DMS153 treated with DMSO at 0.1 percent for 48 hours (cell line): Measurements from ENCODE around the gene STXBP1.

Experiments
- DNase-seq: peaks from one replicate; lab custom pipeline; 2025; ENCODE audit not compliant: unreplicated experiment; lab: John Stamatoyannopoulos, UW

The STXBP1 gene

DNA sequence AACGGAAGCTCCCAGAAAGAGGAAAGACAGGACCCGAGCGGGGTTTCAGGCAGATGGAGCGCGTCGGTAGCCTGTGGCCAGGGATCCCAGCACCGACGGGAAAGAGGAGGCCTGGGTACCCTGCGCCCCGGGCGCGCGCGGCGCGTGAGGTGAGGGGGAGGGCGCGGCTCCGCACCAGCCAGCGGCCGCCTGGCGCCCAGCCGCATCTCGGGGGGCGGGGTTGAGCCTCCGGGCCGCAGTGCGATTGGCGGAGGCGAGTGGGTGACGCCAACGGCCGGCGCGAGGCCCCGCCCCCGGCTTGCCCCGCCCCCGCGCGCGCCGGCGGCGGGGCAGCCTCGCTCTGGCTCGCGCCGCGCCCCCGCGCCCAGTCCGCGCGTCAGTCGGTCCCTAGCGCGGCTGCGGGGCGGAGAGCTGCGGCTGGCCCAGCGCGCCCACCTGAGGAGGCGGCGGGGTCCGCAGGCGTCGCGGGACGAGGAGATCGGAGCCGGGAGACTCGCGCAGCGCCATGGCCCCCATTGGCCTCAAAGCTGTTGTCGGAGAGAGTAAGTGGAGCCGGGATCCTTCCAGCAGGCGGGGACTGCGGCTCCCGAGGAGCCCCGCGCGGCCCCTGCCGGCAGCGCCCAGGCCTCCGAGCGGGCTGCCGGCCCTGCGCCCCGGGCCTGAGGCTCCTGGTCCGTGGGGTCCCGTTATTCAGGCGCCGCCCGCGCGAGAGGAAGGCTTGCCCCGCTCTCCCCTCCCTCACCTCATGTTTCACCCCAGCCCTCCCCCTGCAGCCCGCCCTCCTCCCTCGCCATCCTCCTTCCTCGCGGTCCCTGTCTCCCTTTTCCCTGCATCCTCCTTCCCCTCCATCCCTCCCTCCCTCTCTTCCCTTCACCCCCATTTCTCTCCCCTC is at the start of gene STXBP1:
STXBP1 (plus strand) TSS at position 379 of the 892 bp plus-strand sequence; CDS start at position 506, 127 bp downstream.
- peak; percentile 73 for DNase-seq

DNA sequence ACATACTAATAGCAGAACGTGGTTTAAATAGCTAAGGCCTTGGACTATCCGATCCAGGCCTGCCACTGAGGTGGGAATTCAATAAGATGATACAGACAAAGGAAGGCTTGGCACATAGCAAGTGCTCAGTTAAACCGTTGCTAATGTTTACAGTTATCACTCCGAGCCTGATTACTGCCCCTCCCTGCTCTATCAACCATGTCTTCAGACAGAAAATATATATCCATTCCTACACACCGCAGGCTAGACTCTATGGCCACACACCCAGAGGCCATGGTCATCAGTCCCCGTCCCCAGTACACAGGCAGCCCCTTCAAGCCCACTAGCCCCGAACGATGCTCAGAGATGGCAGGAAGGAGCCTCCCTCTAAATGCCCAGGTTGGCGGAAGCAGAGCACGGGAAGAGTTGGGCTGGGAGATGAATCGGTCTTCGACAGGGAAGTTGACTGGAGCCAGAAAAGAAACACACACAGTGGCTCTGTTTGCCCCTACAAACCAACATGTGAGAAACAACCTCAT is 49.7 kb upstream of the STXBP1 start:
- no peak for DNase-seq

GRCh38 chr9:127562841-127563401 is 49.2 kb upstream of the STXBP1 start:
- no peak for DNase-seq

DNA sequence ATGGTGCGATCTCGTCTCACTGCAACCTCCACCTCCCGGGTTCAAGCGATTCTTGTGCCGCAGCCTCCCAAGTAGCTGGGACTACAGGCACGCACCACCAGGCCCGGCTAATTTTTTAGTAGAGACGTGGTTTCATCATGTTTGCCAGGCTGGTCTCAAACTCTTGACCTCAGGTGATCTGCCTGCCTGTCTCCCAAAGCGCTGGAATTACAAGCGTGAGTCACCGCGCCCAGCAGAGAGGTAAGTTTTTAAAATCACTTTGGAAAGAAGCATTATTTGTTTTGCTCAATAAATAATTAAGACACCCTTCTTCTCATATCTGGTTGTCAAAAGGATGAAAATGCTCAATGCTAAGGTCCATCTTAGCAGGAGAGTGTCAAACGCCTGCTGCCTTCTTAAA is 48.5 kb upstream of the STXBP1 start:
- no peak for DNase-seq

DNA sequence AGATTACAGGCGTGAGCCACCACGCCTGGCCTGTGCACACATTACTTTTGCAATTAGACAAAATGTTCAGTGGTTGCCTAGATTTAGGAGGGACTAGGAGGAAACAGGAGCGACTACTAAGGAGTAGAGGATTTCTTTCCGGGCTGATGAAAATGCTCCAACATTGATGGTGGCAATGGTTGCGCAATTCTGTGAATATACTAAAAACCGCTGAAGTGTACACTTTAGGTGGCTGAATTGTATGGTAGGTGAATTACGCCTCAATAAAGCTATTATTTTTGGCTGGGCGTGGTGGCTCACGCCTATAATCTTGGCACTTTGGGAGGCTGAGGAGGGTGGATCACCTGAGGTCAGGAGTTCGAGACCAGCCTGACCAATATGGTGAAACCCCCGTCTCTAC is 46.8 kb upstream of the STXBP1 start:
- DNase-seq, result no peak

- no peak for DNase-seq
Observed at GRCh38 chr9:127566351-127567001, 45.6 kb upstream of the STXBP1 start.

- DNase-seq, result no peak
Observed at GRCh38 chr9:127567035-127567729, 44.9 kb upstream of the STXBP1 start.

GRCh38 chr9:127567730-127568617 is 44.1 kb upstream of the STXBP1 start:
- no peak for DNase-seq

GRCh38 chr9:127568618-127568970 is 43.5 kb upstream of the STXBP1 start:
- DNase-seq, result no peak

DNA sequence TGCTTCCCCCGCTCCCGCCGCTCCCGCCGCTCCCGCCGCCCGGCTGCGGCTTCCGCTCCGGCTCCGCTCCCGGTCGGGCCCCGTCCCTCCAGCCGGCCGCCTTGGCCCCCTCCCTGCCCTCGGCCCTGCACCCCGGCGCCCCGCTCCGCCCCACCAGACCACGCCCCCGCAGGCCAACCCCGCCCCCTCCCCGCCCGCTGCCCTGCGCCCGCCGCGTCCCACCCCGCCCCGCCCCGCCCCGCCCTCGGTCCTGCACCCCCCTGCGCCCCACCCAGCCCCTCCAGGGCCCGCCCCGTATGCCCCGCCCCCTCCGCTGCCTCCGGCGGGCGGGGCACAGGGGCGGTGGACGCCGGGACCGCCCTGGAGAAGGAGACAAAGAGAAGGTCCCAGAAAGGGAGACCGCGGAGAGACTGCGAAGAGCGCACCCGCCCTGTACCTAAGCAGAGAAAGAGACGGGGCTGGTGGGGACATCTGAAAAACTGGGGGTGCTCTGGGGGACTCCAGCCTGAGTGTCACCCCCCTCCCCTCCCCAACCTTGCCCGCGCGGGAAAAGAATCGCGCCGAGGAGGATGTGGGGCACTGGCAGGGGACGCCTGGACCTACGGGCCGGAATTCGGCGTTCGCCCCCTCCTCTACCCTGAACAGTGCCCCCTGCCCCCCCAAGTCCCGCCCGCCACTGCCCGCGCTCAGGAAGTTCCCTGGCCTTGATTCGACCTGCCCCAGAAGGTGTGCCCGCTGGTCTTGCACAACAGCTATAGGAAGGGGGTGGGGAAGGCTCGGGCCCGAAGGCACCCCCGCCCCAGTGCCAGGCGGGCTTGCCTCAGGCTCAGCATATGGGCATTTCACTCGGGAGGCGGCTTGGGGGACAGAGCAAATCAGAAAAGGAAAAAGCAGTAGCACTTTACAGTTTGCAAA is 42.8 kb upstream of the STXBP1 start:
- peak; percentile 48 for DNase-seq

DNA sequence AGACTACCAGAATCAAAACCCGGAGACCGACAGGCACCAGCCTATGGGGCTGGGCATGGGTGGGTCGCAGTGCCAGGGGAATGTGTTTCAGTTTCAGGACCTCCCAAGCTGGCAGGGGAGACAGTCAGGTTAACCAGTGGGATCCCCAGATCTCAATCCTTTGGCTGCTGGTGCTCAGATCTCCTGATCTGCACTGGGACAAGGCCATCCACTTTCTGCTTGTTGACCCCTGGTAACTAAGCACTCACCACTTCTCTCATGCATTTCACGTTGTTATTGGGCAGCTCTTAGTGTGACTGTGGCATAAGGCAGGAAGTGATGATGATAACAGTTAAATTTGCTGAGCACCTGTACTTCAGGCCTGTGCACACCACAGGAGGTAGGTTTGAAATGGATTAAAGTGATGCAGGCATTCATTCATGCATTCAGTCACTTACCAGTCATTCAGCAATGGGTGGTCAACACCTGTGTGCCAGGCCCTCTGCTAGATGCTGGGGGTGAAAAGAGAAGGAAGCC is 42.1 kb upstream of the STXBP1 start:
- peak; percentile 92 for DNase-seq

- no peak for DNase-seq
Observed at GRCh38 chr9:127570533-127571111, 41.5 kb upstream of the STXBP1 start.

- DNase-seq, result no peak
Observed at GRCh38 chr9:127571971-127572370, 40.1 kb upstream of the STXBP1 start.

GRCh38 chr9:127572961-127573721 is 38.9 kb upstream of the STXBP1 start:
- DNase-seq, result no peak

- peak; percentile 99 for DNase-seq
Observed at GRCh38 chr9:127574072-127574993, 37.7 kb upstream of the STXBP1 start.

DNA sequence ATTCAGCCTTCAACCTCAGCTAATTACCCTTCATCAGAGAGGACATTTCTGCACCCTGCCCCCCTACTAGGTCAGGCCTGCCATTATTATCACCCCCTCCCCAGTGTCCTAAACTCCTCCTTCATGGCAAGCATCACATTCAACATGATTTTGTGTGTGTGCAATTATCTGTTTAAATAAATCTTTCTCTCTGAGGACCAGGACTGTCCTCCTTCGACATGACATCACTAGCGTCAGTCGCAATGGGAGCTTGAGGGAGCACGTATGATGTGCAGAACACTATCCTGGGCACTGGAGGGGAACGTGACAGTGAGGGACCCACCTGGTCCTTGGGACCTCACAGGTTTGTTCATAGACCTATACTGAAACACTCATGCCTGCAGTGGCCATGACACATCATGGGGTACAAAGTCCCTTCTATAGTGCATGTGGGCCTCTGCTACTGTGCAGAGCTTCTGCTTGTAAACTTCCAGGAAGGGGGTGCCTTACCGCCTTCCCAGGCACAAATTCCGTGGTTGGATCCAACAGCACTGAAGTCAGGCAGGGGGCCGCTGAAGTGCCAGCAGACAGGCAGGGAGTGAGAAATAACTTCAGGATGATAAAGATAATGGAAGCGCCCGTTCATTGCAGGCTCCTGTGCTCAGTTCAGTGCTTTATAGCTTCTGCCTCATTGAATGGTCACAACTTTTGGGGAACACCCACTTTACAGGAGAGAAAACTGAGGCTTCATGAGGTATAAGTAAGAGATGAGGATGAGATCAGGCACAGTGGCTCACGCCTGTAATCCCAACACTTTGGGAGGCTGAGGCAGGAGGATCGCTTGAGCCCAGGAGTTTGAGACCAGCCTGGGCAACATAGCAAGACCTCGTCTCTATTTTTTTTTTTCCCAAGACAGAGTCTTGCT is 36.0 kb upstream of the STXBP1 start:
- no peak for DNase-seq
